Retinal pigment epithelial cell (primary cell): ENCODE measurements around the gene DSCAM.

Experiments used
- DNase-seq: peaks from one replicate; pipeline ENCODE4 v3.0.0-alpha.2; 2010; ENCODE audit warnings: low read depth
- H3K4me3 ChIP-seq: 2 replicates; pipeline ENCODE4 v1.5.1; 2011; ENCODE audit warnings: mild to moderate bottlenecking, low read length, control low read depth, moderate library complexity
- CTCF ChIP-seq: conservative IDR thresholded peaks from 2 replicates; pipeline ENCODE4 v1.5.1; 2011; ENCODE audit warnings: low read depth, low read length, control low read depth, inconsistent platforms

DSCAM gene

GRCh38 chr21:40422896-40423635 lies 423.9 kb downstream of the DSCAM start:
- no peak overlapping the region for H3K4me3 ChIP-seq
- DNase-seq = no peak
- no peak for TF ChIP-seq CTCF

- DNase-seq = no peak
- no peak for TF ChIP-seq CTCF
These were observed 425.8 kb downstream of the DSCAM start for GRCh38 chr21:40421121-40421520.

GRCh38 chr21:40416572-40416971 lies 430.4 kb downstream of the DSCAM start:
- no peak for TF ChIP-seq CTCF
- H3K4me3 ChIP-seq = no peak overlapping the region
- no peak for DNase-seq

More at GRCh38 chr21:40421121-40421520, 425.8 kb downstream of the DSCAM start:
- H3K4me3 ChIP-seq = no peak overlapping the region

GRCh38 chr21:40408561-40408960 lies 438.4 kb downstream of the DSCAM start:
- no peak for TF ChIP-seq CTCF

GRCh38 chr21:40404396-40404800 lies 442.6 kb downstream of the DSCAM start:
- H3K4me3 ChIP-seq = no peak overlapping the region
- no peak for DNase-seq
- no peak for TF ChIP-seq CTCF

More at GRCh38 chr21:40408561-40408960, 438.4 kb downstream of the DSCAM start:
- H3K4me3 ChIP-seq = no peak overlapping the region
- DNase-seq = no peak

GRCh38 chr21:40402884-40403582 lies 443.9 kb downstream of the DSCAM start:
- H3K4me3 ChIP-seq = no peak overlapping the region
- no peak for TF ChIP-seq CTCF
- no peak for DNase-seq

GRCh38 chr21:40395732-40396131 lies 451.2 kb downstream of the DSCAM start:
- TF ChIP-seq CTCF = no peak

More at GRCh38 chr21:40395732-40396131, 451.2 kb downstream of the DSCAM start:
- H3K4me3 ChIP-seq = no peak overlapping the region
- DNase-seq = no peak
